ENCODE results near the gene CAB39L. TPM values are rescaled to one million over a fixed set of nuclear protein-coding genes. Genes with fewer than 3 reads are reported as not detected.

Gene CAB39L
- total RNA-seq, 1 donor from 2014 or later = 5.7 TPM

- no peaks in the 10 kb centered on the region for H3K36me3 Mint-ChIP-seq (ENCODE audit: low read depth)
- no peak for DNase-seq
- H3K9me3 Mint-ChIP-seq = peaks cover 6% of the 10 kb centered on the region
- H3K4me1 Mint-ChIP-seq = no peaks in the 10 kb centered on the region
- no peaks in the 10 kb centered on the region for H3K27me3 Mint-ChIP-seq
- intact Hi-C loops (cut with micrococcal nuclease) = no loop called here
- no peak overlapping the region for H3K4me3 Mint-ChIP-seq
- no peak overlapping the region for H3K27ac Mint-ChIP-seq
Measured at GRCh38 chr13:49368688-49369087, 75.2 kb downstream of the CAB39L start.

- no peak overlapping the region for H3K27ac Mint-ChIP-seq
- DNase-seq = no peak
- intact Hi-C loops (cut with micrococcal nuclease) = no loop called here
- H3K27me3 Mint-ChIP-seq = no peaks in the 10 kb centered on the region
- H3K4me3 Mint-ChIP-seq = no peak overlapping the region
- peaks cover 11% of the 10 kb centered on the region for H3K9me3 Mint-ChIP-seq
- no peaks in the 10 kb centered on the region for H3K36me3 Mint-ChIP-seq (ENCODE audit: low read depth)
- H3K4me1 Mint-ChIP-seq = no peaks in the 10 kb centered on the region
Measured at GRCh38 chr13:49367640-49368422, 76.0 kb downstream of the CAB39L start.

- intact Hi-C loops (cut with micrococcal nuclease) = no loop called here
- H3K27ac Mint-ChIP-seq = no peak overlapping the region
- H3K4me1 Mint-ChIP-seq = no peaks in the 10 kb centered on the region
- no peak overlapping the region for H3K4me3 Mint-ChIP-seq
- H3K36me3 Mint-ChIP-seq (ENCODE audit: low read depth) = no peaks in the 10 kb centered on the region
- DNase-seq = no peak
- H3K9me3 Mint-ChIP-seq = peaks cover 11% of the 10 kb centered on the region
- H3K27me3 Mint-ChIP-seq = no peaks in the 10 kb centered on the region
Measured at GRCh38 chr13:49366841-49367240, 77.0 kb downstream of the CAB39L start.

- Mint-ChIP-seq H3K27me3 (peaks cover 2% of the 10 kb centered on the region), H3K27ac (no peak overlapping the region), H3K9me3 (peaks cover 3% of the 10 kb centered on the region), H3K4me3 (no peak overlapping the region), H3K4me1 (no peaks in the 10 kb centered on the region), H3K36me3 (ENCODE audit: low read depth) (no peaks in the 10 kb centered on the region)
- no peak for DNase-seq
- intact Hi-C loops (cut with micrococcal nuclease) = no loop called here
Measured at GRCh38 chr13:49357694-49358093, 86.2 kb downstream of the CAB39L start.

GRCh38 chr13:49356223-49356622 is 87.6 kb downstream of the CAB39L start:
- peaks cover 3% of the 10 kb centered on the region for H3K9me3 Mint-ChIP-seq
- intact Hi-C loops (cut with micrococcal nuclease) = no loop called here
- H3K36me3 Mint-ChIP-seq (ENCODE audit: low read depth) = no peaks in the 10 kb centered on the region
- peaks cover 2% of the 10 kb centered on the region for H3K27me3 Mint-ChIP-seq
- no peaks in the 10 kb centered on the region for H3K4me1 Mint-ChIP-seq
- no peak overlapping the region for H3K4me3 Mint-ChIP-seq
- DNase-seq = no peak
- no peak overlapping the region for H3K27ac Mint-ChIP-seq

GRCh38 chr13:49354719-49355118 is 89.1 kb downstream of the CAB39L start:
- Mint-ChIP-seq H3K9me3 (no peaks in the 10 kb centered on the region), H3K4me1 (no peaks in the 10 kb centered on the region), H3K4me3 (no peak overlapping the region), H3K27me3 (peaks cover 2% of the 10 kb centered on the region), H3K36me3 (ENCODE audit: low read depth) (no peaks in the 10 kb centered on the region), H3K27ac (no peak overlapping the region)
- intact Hi-C loops (cut with micrococcal nuclease) = no loop called here
- DNase-seq = no peak

GRCh38 chr13:49353908-49354307 is 90.0 kb downstream of the CAB39L start:
- intact Hi-C loops (cut with micrococcal nuclease) = no loop called here
- H3K27me3 Mint-ChIP-seq = peaks cover 2% of the 10 kb centered on the region
- no peak overlapping the region for H3K4me3 Mint-ChIP-seq
- H3K9me3 Mint-ChIP-seq = no peaks in the 10 kb centered on the region
- H3K4me1 Mint-ChIP-seq = no peaks in the 10 kb centered on the region
- no peak for DNase-seq
- no peak overlapping the region for H3K27ac Mint-ChIP-seq
- H3K36me3 Mint-ChIP-seq (ENCODE audit: low read depth) = no peaks in the 10 kb centered on the region

GRCh38 chr13:49351871-49352270 is 92.0 kb downstream of the CAB39L start:
- H3K4me1 Mint-ChIP-seq = no peaks in the 10 kb centered on the region
- peaks cover 2% of the 10 kb centered on the region for H3K27me3 Mint-ChIP-seq
- intact Hi-C loops (cut with micrococcal nuclease) = no loop called here
- DNase-seq = no peak
- no peak overlapping the region for H3K4me3 Mint-ChIP-seq
- H3K36me3 Mint-ChIP-seq (ENCODE audit: low read depth) = no peaks in the 10 kb centered on the region
- no peak overlapping the region for H3K27ac Mint-ChIP-seq
- H3K9me3 Mint-ChIP-seq = no peaks in the 10 kb centered on the region

- H3K27ac Mint-ChIP-seq = no peak overlapping the region
- intact Hi-C loops (cut with micrococcal nuclease) = no loop called here
- DNase-seq = no peak
- H3K36me3 Mint-ChIP-seq (ENCODE audit: low read depth) = no peaks in the 10 kb centered on the region
- peaks cover 2% of the 10 kb centered on the region for H3K27me3 Mint-ChIP-seq
- no peaks in the 10 kb centered on the region for H3K9me3 Mint-ChIP-seq
- no peaks in the 10 kb centered on the region for H3K4me1 Mint-ChIP-seq
- H3K4me3 Mint-ChIP-seq = no peak overlapping the region
Measured at GRCh38 chr13:49348751-49349150, 95.1 kb downstream of the CAB39L start.

- no peak for DNase-seq
- intact Hi-C loops (cut with micrococcal nuclease) = no loop called here
- Mint-ChIP-seq H3K27ac (no peak overlapping the region), H3K36me3 (ENCODE audit: low read depth) (no peaks in the 10 kb centered on the region), H3K4me3 (no peak overlapping the region), H3K9me3 (no peaks in the 10 kb centered on the region), H3K27me3 (no peaks in the 10 kb centered on the region), H3K4me1 (no peaks in the 10 kb centered on the region)
Measured at GRCh38 chr13:49347650-49348385, 96.0 kb downstream of the CAB39L start.

- no peak for DNase-seq
- intact Hi-C loops (cut with micrococcal nuclease) = no loop called here
- no peaks in the 10 kb centered on the region for H3K36me3 Mint-ChIP-seq (ENCODE audit: low read depth)
- no peak overlapping the region for H3K4me3 Mint-ChIP-seq
- no peak overlapping the region for H3K27ac Mint-ChIP-seq
- H3K4me1 Mint-ChIP-seq = no peaks in the 10 kb centered on the region
- H3K9me3 Mint-ChIP-seq = no peaks in the 10 kb centered on the region
- no peaks in the 10 kb centered on the region for H3K27me3 Mint-ChIP-seq
Measured at GRCh38 chr13:49346460-49346859, 97.4 kb downstream of the CAB39L start.

GRCh38 chr13:49343731-49344130 is 100.1 kb downstream of the CAB39L start:
- no peaks in the 10 kb centered on the region for H3K36me3 Mint-ChIP-seq (ENCODE audit: low read depth)
- intact Hi-C loops (cut with micrococcal nuclease) = no loop called here
- H3K4me1 Mint-ChIP-seq = no peaks in the 10 kb centered on the region
- no peaks in the 10 kb centered on the region for H3K27me3 Mint-ChIP-seq
- H3K4me3 Mint-ChIP-seq = no peak overlapping the region
- H3K9me3 Mint-ChIP-seq = no peaks in the 10 kb centered on the region
- DNase-seq = no peak
- H3K27ac Mint-ChIP-seq = peak overlapping the region; percentile 30

GRCh38 chr13:49343255-49343654 is 100.6 kb downstream of the CAB39L start:
- no peak overlapping the region for H3K27ac Mint-ChIP-seq
- H3K4me1 Mint-ChIP-seq = no peaks in the 10 kb centered on the region
- intact Hi-C loops (cut with micrococcal nuclease) = no loop called here
- no peak overlapping the region for H3K4me3 Mint-ChIP-seq
- H3K9me3 Mint-ChIP-seq = no peaks in the 10 kb centered on the region
- no peaks in the 10 kb centered on the region for H3K27me3 Mint-ChIP-seq
- no peaks in the 10 kb centered on the region for H3K36me3 Mint-ChIP-seq (ENCODE audit: low read depth)
- DNase-seq = no peak

- DNase-seq = no peak
- intact Hi-C loops (cut with micrococcal nuclease) = no loop called here
- Mint-ChIP-seq H3K36me3 (ENCODE audit: low read depth) (no peaks in the 10 kb centered on the region), H3K4me1 (no peaks in the 10 kb centered on the region), H3K9me3 (no peaks in the 10 kb centered on the region), H3K27ac (no peak overlapping the region), H3K4me3 (no peak overlapping the region), H3K27me3 (no peaks in the 10 kb centered on the region)
Measured at GRCh38 chr13:49342454-49342853, 101.4 kb downstream of the CAB39L start.

Data from activated CD4-positive, alpha-beta T cell treated with anti-CD3 and anti-CD28 coated beads, Interleukin-2, amount 10 ng/mL, durations not matched to agents 24 days and 14 days (primary cell).